Measurements from ENCODE around the gene RPRD1B.

The RPRD1B gene

DNA sequence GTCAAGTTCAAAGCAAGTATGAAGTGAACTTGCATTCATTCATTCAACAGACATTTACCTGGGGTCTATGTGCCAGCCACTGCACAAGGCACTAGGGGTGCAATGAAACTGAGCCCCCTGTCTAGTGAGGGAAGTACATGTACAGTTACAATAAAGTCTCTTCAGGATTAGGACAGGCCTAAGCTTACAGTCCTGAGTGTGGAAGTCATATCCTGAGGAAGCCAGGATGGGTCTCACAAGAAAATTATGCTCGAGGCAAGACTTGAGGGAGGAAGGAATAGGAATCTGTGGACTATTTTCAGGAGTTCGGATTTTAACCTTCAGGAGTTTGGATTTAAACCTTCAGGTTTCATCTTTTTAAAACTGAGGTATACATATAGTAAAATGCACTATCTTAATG, 19.7 kb upstream of the RPRD1B start:
- TF ChIP-seq SPI1 (IDR thresholded peaks at IDR 0.05; ENCODE audit: low read depth, low read length) (no peak), PAX5 (IDR thresholded peaks at IDR 0.05; ENCODE audit: insufficient read depth, low read length, severe bottlenecking) (no peak), POLR2AphosphoS5 (IDR thresholded peaks at IDR 0.05; ENCODE audit: low read depth, low read length) (no peak), POU2F2 (IDR thresholded peaks at IDR 0.05; ENCODE audit: low read depth, low read length) (no peak), POLR2A (IDR thresholded peaks at IDR 0.05; ENCODE audit: low read depth, low read length) (no peak), TAF1 (IDR thresholded peaks at IDR 0.05; ENCODE audit: low read depth, low read length) (no peak)
- FAIRE-seq (no peak), DNase-seq (ENCODE audit: insufficient read length, low spot score) (no peak)

DNA sequence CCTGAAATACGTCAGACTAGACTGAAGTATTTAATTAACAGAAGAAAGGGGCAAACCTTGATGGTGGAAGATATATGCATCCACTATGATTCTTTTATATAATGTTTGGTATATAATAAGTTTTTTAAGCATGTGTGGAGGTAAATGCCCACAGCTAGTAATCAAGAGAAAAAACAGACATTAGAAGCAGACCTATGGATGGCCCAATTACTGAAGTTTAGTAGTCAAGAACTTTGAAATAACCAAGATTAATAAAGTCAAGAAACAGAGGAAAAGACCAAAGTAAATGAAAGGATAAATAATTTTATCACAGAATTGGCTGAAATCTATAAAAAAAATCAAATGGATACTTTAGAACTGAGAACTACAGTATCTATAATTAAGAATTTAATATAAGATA, 15.6 kb upstream of the RPRD1B start:
- no peak for FAIRE-seq
- TF ChIP-seq POU2F2 (IDR thresholded peaks at IDR 0.05; ENCODE audit: low read depth, low read length) (no peak), PAX5 (IDR thresholded peaks at IDR 0.05; ENCODE audit: insufficient read depth, low read length, severe bottlenecking) (no peak), POLR2AphosphoS5 (IDR thresholded peaks at IDR 0.05; ENCODE audit: low read depth, low read length) (no peak), POLR2A (IDR thresholded peaks at IDR 0.05; ENCODE audit: low read depth, low read length) (no peak), TAF1 (IDR thresholded peaks at IDR 0.05; ENCODE audit: low read depth, low read length) (no peak), SPI1 (IDR thresholded peaks at IDR 0.05; ENCODE audit: low read depth, low read length) (no peak)
- DNase-seq (ENCODE audit: insufficient read length, low spot score): no peak

DNA sequence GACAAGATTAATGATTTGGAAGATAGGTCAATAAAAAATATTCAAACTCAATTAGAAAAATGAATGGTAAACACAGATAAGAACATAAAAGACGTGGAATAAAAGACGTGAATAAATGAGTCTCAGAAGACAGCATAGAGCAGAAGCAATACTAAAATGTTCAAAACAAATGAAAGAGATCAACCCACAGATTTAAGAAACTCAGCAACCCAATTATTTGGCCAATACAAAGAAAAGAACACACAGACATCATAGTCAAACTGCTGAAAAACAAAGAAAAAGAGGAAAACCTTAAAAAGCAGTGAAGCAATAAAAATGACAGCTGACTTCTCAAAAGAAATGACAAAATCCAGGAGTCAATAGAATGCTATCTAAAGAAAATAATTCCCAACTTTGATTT, 15.2 kb upstream of the RPRD1B start:
- FAIRE-seq (no peak), DNase-seq (ENCODE audit: insufficient read length, low spot score) (no peak)
- TF ChIP-seq POU2F2 (IDR thresholded peaks at IDR 0.05; ENCODE audit: low read depth, low read length) (no peak), SPI1 (IDR thresholded peaks at IDR 0.05; ENCODE audit: low read depth, low read length) (no peak), POLR2A (IDR thresholded peaks at IDR 0.05; ENCODE audit: low read depth, low read length) (no peak), POLR2AphosphoS5 (IDR thresholded peaks at IDR 0.05; ENCODE audit: low read depth, low read length) (no peak), PAX5 (IDR thresholded peaks at IDR 0.05; ENCODE audit: insufficient read depth, low read length, severe bottlenecking) (no peak), TAF1 (IDR thresholded peaks at IDR 0.05; ENCODE audit: low read depth, low read length) (no peak)

DNA sequence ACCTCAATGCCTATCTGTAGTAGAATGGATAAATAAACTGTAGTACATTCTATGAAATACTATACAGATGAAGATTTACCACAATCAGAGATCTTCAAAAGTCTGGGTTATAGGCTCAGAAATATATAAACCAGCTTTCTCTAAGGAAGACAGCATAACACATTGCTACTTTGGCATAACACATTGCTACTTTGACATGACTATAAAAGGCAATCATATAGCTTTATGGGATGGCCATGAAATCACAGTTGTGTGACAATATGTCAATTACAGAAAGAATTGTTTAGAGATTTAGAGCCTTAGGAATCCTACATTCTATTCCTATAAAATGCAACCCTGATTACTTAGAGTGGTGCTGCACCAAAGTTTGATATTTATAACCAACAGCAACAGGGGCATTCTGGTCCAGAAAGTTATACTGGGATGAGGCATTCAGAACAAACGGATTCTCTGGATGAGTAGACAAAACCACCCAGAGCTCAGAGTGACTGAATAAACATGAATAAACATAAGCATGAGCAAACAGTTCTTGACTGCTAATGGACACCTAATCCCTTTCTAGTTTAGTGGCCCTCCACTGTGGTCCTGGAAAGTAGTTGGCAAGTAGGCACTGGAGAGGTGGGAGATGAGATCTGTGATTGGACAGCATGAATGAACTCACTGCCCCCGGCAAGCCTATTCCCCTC, 12.3 kb upstream of the RPRD1B start:
- TF ChIP-seq POU2F2 (IDR thresholded peaks at IDR 0.05; ENCODE audit: low read depth, low read length): no peak
- no peak for TF ChIP-seq POLR2A (IDR thresholded peaks at IDR 0.05; ENCODE audit: low read depth, low read length)
- no peak for TF ChIP-seq POLR2AphosphoS5 (IDR thresholded peaks at IDR 0.05; ENCODE audit: low read depth, low read length)
- TF ChIP-seq TAF1 (IDR thresholded peaks at IDR 0.05; ENCODE audit: low read depth, low read length): no peak
- TF ChIP-seq PAX5 (IDR thresholded peaks at IDR 0.05; ENCODE audit: insufficient read depth, low read length, severe bottlenecking): no peak
- no peak for TF ChIP-seq SPI1 (IDR thresholded peaks at IDR 0.05; ENCODE audit: low read depth, low read length)
- DNase-seq (ENCODE audit: insufficient read length, low spot score): no peak
- FAIRE-seq: no peak

DNA sequence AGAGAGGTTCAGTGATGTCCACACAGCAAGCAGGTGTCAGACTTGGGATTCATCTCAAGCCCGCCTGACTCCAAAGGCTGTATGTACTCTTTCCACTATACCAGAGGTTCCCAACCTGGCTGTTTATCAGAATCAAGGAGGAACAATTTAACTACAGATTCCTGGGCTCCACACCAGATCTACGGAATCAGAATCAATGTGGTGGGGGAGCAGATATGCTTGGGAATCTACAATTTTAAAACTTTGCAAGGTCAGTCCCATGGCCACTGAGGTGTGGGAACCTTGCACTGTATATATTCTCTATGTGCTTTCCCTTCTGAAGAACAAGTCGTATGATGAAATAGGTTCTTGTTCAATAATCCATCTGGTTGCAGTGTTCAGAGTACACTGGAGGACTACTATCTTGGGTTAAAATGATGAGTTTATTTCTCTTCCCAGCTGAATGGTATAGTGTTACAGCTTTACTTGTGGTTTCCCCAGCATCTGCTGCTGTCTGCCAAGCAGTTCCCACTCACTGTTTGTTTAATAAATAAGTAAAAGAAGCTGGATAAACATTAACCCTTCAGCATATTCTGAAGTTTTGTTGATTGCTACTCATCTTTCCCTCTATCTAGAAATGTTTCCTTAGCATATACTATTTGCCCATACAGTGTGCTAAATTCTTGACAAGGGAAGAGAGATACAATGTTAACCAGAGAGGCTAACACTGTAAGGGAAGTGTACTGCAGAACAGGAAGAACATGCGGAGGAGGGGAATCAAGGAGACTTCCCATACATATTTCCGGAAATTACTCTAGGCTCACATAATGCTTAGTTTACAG, 10.2 kb upstream of the RPRD1B start:
- DNase-seq (ENCODE audit: insufficient read length, low spot score) (no peak), FAIRE-seq (no peak)
- TF ChIP-seq POLR2AphosphoS5 (IDR thresholded peaks at IDR 0.05; ENCODE audit: low read depth, low read length) (no peak), POLR2A (IDR thresholded peaks at IDR 0.05; ENCODE audit: low read depth, low read length) (no peak), SPI1 (IDR thresholded peaks at IDR 0.05; ENCODE audit: low read depth, low read length) (no peak), TAF1 (IDR thresholded peaks at IDR 0.05; ENCODE audit: low read depth, low read length) (no peak), POU2F2 (IDR thresholded peaks at IDR 0.05; ENCODE audit: low read depth, low read length) (no peak), PAX5 (IDR thresholded peaks at IDR 0.05; ENCODE audit: insufficient read depth, low read length, severe bottlenecking) (no peak)

DNA sequence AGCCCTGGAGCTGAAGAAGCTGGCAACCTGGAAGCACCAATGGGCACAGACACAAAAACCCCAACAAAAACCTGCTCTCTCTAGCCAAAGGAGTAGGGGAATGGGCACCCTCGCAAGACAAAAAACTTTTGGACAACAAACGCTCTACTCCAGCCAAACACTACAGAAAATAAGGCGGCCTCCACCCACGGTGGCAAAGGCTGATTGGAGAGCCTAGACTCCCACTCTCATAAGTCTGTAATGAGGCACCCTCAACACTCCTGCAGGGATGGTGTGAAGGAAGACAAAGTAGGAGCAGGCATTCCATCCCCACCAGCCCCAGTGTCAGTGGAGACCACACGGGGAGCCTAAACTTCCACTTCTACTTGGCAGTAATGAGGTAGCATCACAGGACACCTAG, 9.1 kb upstream of the RPRD1B start:
- no peak for TF ChIP-seq TAF1 (IDR thresholded peaks at IDR 0.05; ENCODE audit: low read depth, low read length)
- TF ChIP-seq SPI1 (IDR thresholded peaks at IDR 0.05; ENCODE audit: low read depth, low read length): no peak
- TF ChIP-seq POU2F2 (IDR thresholded peaks at IDR 0.05; ENCODE audit: low read depth, low read length): no peak
- no peak for TF ChIP-seq POLR2A (IDR thresholded peaks at IDR 0.05; ENCODE audit: low read depth, low read length)
- TF ChIP-seq PAX5 (IDR thresholded peaks at IDR 0.05; ENCODE audit: insufficient read depth, low read length, severe bottlenecking): no peak
- no peak for TF ChIP-seq POLR2AphosphoS5 (IDR thresholded peaks at IDR 0.05; ENCODE audit: low read depth, low read length)
- no peak for FAIRE-seq
- no peak for DNase-seq (ENCODE audit: insufficient read length, low spot score)

DNA sequence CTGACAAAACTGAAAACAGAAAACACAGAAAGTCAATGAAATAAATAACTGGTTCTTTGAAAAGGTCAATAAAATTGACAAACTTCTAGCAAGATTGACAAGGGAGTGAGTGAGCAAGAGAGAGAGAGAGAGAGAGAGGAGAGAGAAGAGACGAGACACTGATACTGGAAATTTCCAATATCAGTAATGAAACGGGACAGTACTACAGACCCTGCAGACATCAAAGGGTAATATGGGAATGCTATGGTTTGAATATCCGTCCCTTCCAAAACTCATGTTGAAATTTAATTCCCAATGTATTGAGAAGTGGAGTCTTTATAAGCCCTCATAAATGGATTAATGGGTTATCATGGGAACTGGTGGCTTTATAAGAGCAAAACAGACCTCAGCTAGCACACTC, 4.1 kb upstream of the RPRD1B start:
- DNase-seq (ENCODE audit: insufficient read length, low spot score) (no peak), FAIRE-seq (no peak)
- TF ChIP-seq POLR2AphosphoS5 (IDR thresholded peaks at IDR 0.05; ENCODE audit: low read depth, low read length): no peak

DNA sequence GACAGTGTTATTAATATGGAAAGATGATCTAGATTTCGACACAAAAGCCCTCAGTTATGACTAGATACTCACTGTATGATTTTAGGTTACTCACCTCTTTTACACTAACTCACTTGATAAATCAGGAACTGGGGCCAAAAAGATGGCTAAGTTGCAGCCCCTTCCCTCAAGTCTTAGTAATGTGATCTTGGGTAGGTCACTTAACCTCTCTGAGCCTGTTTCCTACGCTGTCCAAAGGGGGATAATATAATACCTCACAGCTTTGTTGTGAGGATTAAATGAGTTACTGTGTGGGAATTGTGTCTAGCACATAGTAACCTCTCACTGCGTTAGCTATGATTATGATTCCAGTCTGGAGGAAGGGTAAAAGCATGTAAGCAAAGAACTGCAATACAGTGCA, 1.6 kb upstream of the RPRD1B start:
- peak; percentile 16 for FAIRE-seq
- TF ChIP-seq POLR2A (IDR thresholded peaks at IDR 0.05; ENCODE audit: low read depth, low read length) (no peak), PAX5 (IDR thresholded peaks at IDR 0.05; ENCODE audit: insufficient read depth, low read length, severe bottlenecking) (no peak), SPI1 (IDR thresholded peaks at IDR 0.05; ENCODE audit: low read depth, low read length) (no peak)
- DNase-seq (ENCODE audit: insufficient read length, low spot score): no peak

DNA sequence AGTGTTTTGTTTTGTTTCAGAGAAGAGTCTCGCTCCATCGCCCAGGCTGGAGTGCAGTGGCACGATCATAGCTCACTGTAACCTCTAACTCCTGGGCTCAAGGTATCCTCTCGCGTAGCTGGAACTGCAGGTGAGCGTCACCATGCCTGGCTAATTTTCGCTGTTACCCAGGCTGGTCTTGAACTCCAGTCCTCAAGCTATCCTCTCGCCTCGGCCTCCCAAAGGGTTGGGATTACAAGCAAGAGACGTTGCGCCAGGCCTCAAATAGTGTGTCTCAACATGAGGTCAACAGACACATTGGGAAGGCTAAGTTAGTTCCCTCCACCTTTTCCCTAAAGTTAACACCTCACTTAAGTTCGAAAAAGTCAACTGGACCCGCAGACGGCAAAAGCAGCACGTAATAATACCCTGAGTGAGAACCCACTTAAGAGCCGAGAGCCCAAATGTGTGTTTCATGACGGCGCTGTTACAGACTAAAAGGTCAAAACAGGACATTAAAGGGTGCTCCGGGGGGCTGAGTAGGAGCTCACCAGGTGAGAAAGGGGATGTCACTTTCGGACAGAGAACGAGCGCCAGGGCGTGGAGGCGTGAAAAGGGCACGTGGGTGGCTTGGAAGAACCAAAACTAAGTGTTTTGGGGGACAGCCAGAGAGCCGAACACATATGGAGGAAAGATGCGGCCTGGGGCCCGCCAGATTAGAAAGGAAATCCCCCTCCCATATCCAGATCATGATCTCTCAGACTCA, 789 bp upstream of the RPRD1B start:
- no peak for TF ChIP-seq POLR2AphosphoS5 (IDR thresholded peaks at IDR 0.05; ENCODE audit: low read depth, low read length)
- no peak for TF ChIP-seq POLR2A (IDR thresholded peaks at IDR 0.05; ENCODE audit: low read depth, low read length)
- DNase-seq (ENCODE audit: insufficient read length, low spot score) (no peak), FAIRE-seq (no peak)
